Neural cell (in vitro differentiated cells): Measurements from ENCODE around the gene UBFD1. TPM values are rescaled to one million over a fixed set of nuclear protein-coding genes. Genes with fewer than 3 reads are reported as not detected.

Experiments used
- H2AFZ ChIP-seq: fragments of 200-600, 300-800 bp; sonication (generic), shearing (Covaris generic); 2 replicates; pipeline ENCODE4 v1.6.0; 2014; ENCODE audit warnings: low read depth, mild to moderate bottlenecking, antibody characterized with exemption, low read length, moderate library complexity
- H3F3A ChIP-seq: fragments of 200-600 bp; shearing (Covaris generic); 2 replicates; pipeline ENCODE4 v1.6.1; 2016; ENCODE audit warnings: mild to moderate bottlenecking, moderate library complexity, mixed read lengths, antibody characterized with exemption, low read length; ENCODE audit not compliant: insufficient read depth, poor library complexity, severe bottlenecking
- H3K27ac ChIP-seq: fragments of 200-600, 300-800 bp; sonication (generic), shearing (Covaris generic); 2 replicates; pipeline ENCODE4 v1.5.1; 2014; ENCODE audit warnings: mild to moderate bottlenecking, low read length, moderate library complexity
- H3K27me3 ChIP-seq: fragments of 300-800, 200-600 bp; sonication (generic), shearing (Covaris generic); 2 replicates; pipeline ENCODE4 v1.6.0; 2014; ENCODE audit warnings: mild to moderate bottlenecking, low read depth, low read length, moderate library complexity; ENCODE audit not compliant: insufficient read depth
- H3K36me3 ChIP-seq: fragments of 300-800, 200-600 bp; sonication (generic), shearing (Covaris generic); 2 replicates; pipeline ENCODE4 v1.5.1; 2014; ENCODE audit warnings: mild to moderate bottlenecking, antibody characterized with exemption, low read length, moderate library complexity; ENCODE audit not compliant: insufficient read depth
- H3K4me2 ChIP-seq: fragments of 300-800, 200-600 bp; sonication (generic), shearing (Covaris generic); 2 replicates; pipeline ENCODE4 v1.6.0; 2014; ENCODE audit warnings: mild to moderate bottlenecking, low read length
- H3K4me3 ChIP-seq: fragments of 300-800, 200-600 bp; sonication (generic), shearing (Covaris generic); 2 replicates; pipeline ENCODE4 v1.5.1; 2014; ENCODE audit warnings: mild to moderate bottlenecking, low read length, moderate library complexity
- H3K79me2 ChIP-seq: fragments of 200-600 bp; shearing (Covaris generic); replicated peaks from 2 replicates; pipeline ENCODE4 v1.6.0; 2014; ENCODE audit warnings: mild to moderate bottlenecking, low read length, moderate library complexity; ENCODE audit not compliant: insufficient read depth
- H3K9ac ChIP-seq: fragments of 300-800, 200-600 bp; sonication (generic), shearing (Covaris generic); 2 replicates; pipeline ENCODE4 v1.6.1; 2016; ENCODE audit warnings: mild to moderate bottlenecking, low read length, mixed read lengths
- H3K9me2 ChIP-seq: fragments of 200-600 bp; shearing (Covaris generic); 2 replicates; pipeline ENCODE4 v1.6.1; 2016; ENCODE audit warnings: mild to moderate bottlenecking, low read length, mixed read lengths; ENCODE audit not compliant: insufficient read depth
- H3K9me3 ChIP-seq: fragments of 200-600, 300-800 bp; sonication (generic), shearing (Covaris generic); 2 replicates; pipeline ENCODE4 v1.6.1; 2016; ENCODE audit warnings: mild to moderate bottlenecking, mixed run types, low read length, moderate library complexity, mixed read lengths
- H4K20me1 ChIP-seq: fragments of 200-600 bp; shearing (Covaris generic); 2 replicates; pipeline ENCODE4 v1.6.1; 2016; ENCODE audit warnings: mild to moderate bottlenecking, mixed run types; ENCODE audit not compliant: insufficient read depth
- EP300 ChIP-seq: fragments of 450-650 bp; conservative IDR thresholded peaks from 2 replicates; pipeline ENCODE4 v1.6.1; 2014; ENCODE audit warnings: antibody characterized with exemption, mild to moderate bottlenecking, moderate library complexity; ENCODE audit not compliant: poor library complexity, severe bottlenecking
- EZH2 ChIP-seq: fragments of 200-600, 300-800 bp; shearing (Covaris generic), sonication (generic); IDR thresholded peaks from 2 replicates; pipeline ENCODE4 v1.6.1; 2014; ENCODE audit warnings: antibody characterized with exemption, low read length, borderline replicate concordance, mild to moderate bottlenecking; ENCODE audit not compliant: insufficient read depth, poor library complexity, severe bottlenecking
- MXI1 ChIP-seq: fragments of 450-650 bp; conservative IDR thresholded peaks from 2 replicates; pipeline ENCODE4 v1.6.1; 2014; ENCODE audit warnings: antibody characterized with exemption, mild to moderate bottlenecking; ENCODE audit not compliant: poor library complexity, severe bottlenecking
- POLR2AphosphoS5 ChIP-seq: IDR thresholded peaks from 2 replicates; pipeline ENCODE4 v1.6.1; 2012
- RAD21 ChIP-seq: fragments of 450-650 bp; conservative IDR thresholded peaks from 2 replicates; pipeline ENCODE4 v1.6.1; 2014; ENCODE audit warnings: antibody characterized with exemption, mild to moderate bottlenecking, moderate library complexity
- SMC3 ChIP-seq: fragments of 450-650 bp; conservative IDR thresholded peaks from 2 replicates; pipeline ENCODE4 v1.6.1; 2014; ENCODE audit warnings: antibody characterized with exemption, mild to moderate bottlenecking, moderate library complexity; ENCODE audit not compliant: poor library complexity
- TAF1 ChIP-seq: IDR thresholded peaks from 2 replicates; pipeline ENCODE4 v1.6.1; 2012; ENCODE audit warnings: low read depth
- polyA plus RNA-seq: library from polyadenylated mRNA; depleted of rRNA; stranded (reverse); fragments of >200 nt; gene quantifications from 2 replicates; pipeline ENCODE4 v1.2.3, GENCODE V29; 2014
- TF ChIP-seq, protein P1 (sequence below): fragments of 450-650 bp; IDR thresholded peaks from 2 replicates; pipeline ENCODE4 v1.5.1; 2014; ENCODE audit warnings: antibody characterized with exemption, mild to moderate bottlenecking, moderate library complexity; ENCODE audit not compliant: poor library complexity, severe bottlenecking
- TF ChIP-seq, protein P2 (sequence below): IDR thresholded peaks from 2 replicates; pipeline ENCODE4 v1.6.1; 2012; ENCODE audit warnings: borderline replicate concordance

The UBFD1 gene
- polyA plus RNA-seq, 1 donor from 2014 or later = 94.3 TPM

DNA sequence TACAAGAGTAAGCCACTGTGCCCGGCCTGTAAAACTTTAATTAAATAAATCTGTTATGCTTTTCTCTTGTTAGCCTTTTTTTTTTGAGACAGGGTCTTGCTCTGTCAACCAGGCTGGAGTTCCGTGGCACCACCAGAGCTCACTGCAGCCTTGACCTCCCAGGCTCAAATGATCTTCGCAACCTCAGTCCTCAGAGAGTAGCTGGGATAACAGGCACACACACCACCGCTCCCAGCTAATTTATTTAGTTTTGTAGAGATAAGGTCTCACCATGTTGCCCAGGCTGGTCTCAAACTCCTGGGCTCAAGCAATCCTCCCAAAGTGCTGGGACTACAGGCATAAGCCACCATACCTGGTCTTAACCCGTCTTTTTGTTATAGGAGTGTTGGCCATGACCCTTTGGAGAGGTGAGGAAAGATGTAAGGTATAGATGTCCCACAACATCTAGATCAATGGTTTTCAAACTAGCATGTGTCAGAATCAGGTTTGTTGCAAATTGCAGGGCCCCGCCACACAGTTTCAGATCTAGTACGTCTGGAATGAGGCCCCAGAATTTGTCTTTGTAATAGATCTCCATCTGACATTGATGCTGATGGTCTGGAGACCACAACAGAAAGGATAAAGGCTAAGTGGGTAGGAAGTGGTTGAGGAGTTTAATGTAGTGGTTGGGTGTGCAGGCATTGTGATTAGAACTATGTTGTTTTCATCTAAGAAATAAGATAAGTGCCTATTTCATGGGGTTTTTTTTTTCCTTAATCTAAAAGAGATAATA lies 43.0 kb upstream of the UBFD1 start:
- H3K9me3 ChIP-seq = no peaks in the 10 kb centered on the region
- no peaks in the 10 kb centered on the region for H3K36me3 ChIP-seq

DNA sequence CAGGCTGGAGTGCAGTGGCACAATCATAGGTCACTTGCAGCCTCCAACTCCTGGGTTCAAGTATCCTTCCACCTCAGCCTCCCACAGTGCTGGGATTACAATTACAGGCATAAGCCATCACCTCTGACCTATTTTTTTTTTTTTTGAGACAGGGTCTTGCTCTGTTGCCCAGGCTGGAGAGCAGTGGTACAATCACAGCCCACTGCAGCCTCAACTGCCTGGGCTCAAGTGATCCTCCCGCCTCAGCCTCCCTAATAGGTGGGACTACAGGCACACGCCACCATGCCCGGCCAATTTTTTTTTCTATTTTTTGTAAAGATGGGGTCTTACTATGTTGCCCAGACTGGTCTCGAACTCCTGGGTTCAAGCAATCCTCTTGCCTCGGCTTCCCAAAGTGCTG lies 41.6 kb upstream of the UBFD1 start:
- Histone ChIP-seq H4K20me1 (no peaks in the 10 kb centered on the region), H3K9me3 (no peaks in the 10 kb centered on the region), H2AFZ (no peak overlapping the region), H3F3A (no peaks in the 10 kb centered on the region), H3K27ac (no peak overlapping the region), H3K36me3 (no peaks in the 10 kb centered on the region), H3K4me2 (no peak overlapping the region), H3K4me3 (no peak overlapping the region), H3K79me2 (no peaks in the 10 kb centered on the region), H3K9me2 (no peaks in the 10 kb centered on the region), H3K9ac (no peak overlapping the region), H3K27me3 (no peaks in the 10 kb centered on the region)
- TF ChIP-seq POLR2AphosphoS5 (no peak), MXI1 (no peak), SMC3 (no peak), RAD21 (no peak), EP300 (no peak), EZH2 (no peak), TAF1 (no peak)
- TF ChIP-seq, protein P1, sequence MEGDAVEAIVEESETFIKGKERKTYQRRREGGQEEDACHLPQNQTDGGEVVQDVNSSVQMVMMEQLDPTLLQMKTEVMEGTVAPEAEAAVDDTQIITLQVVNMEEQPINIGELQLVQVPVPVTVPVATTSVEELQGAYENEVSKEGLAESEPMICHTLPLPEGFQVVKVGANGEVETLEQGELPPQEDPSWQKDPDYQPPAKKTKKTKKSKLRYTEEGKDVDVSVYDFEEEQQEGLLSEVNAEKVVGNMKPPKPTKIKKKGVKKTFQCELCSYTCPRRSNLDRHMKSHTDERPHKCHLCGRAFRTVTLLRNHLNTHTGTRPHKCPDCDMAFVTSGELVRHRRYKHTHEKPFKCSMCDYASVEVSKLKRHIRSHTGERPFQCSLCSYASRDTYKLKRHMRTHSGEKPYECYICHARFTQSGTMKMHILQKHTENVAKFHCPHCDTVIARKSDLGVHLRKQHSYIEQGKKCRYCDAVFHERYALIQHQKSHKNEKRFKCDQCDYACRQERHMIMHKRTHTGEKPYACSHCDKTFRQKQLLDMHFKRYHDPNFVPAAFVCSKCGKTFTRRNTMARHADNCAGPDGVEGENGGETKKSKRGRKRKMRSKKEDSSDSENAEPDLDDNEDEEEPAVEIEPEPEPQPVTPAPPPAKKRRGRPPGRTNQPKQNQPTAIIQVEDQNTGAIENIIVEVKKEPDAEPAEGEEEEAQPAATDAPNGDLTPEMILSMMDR = no peak
- TF ChIP-seq, protein P2, sequence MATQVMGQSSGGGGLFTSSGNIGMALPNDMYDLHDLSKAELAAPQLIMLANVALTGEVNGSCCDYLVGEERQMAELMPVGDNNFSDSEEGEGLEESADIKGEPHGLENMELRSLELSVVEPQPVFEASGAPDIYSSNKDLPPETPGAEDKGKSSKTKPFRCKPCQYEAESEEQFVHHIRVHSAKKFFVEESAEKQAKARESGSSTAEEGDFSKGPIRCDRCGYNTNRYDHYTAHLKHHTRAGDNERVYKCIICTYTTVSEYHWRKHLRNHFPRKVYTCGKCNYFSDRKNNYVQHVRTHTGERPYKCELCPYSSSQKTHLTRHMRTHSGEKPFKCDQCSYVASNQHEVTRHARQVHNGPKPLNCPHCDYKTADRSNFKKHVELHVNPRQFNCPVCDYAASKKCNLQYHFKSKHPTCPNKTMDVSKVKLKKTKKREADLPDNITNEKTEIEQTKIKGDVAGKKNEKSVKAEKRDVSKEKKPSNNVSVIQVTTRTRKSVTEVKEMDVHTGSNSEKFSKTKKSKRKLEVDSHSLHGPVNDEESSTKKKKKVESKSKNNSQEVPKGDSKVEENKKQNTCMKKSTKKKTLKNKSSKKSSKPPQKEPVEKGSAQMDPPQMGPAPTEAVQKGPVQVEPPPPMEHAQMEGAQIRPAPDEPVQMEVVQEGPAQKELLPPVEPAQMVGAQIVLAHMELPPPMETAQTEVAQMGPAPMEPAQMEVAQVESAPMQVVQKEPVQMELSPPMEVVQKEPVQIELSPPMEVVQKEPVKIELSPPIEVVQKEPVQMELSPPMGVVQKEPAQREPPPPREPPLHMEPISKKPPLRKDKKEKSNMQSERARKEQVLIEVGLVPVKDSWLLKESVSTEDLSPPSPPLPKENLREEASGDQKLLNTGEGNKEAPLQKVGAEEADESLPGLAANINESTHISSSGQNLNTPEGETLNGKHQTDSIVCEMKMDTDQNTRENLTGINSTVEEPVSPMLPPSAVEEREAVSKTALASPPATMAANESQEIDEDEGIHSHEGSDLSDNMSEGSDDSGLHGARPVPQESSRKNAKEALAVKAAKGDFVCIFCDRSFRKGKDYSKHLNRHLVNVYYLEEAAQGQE = no peak

More for the DNA sequence above, 43.0 kb upstream of the UBFD1 start:
- Histone ChIP-seq H3K27me3 (no peaks in the 10 kb centered on the region), H4K20me1 (no peaks in the 10 kb centered on the region), H3F3A (no peaks in the 10 kb centered on the region), H3K4me2 (no peak overlapping the region), H3K4me3 (no peak overlapping the region), H3K9ac (no peak overlapping the region), H3K79me2 (peaks cover 2% of the 10 kb centered on the region), H3K9me2 (no peaks in the 10 kb centered on the region), H3K27ac (no peak overlapping the region), H2AFZ (no peak overlapping the region)
- TF ChIP-seq POLR2AphosphoS5 (no peak), MXI1 (no peak), RAD21 (no peak), SMC3 (no peak), EZH2 (no peak), EP300 (no peak), TAF1 (no peak)
- TF ChIP-seq, protein P2 = no peak
- TF ChIP-seq, protein P1 = no peak
